ENCODE results near the gene KIAA0513.

Gene KIAA0513

DNA sequence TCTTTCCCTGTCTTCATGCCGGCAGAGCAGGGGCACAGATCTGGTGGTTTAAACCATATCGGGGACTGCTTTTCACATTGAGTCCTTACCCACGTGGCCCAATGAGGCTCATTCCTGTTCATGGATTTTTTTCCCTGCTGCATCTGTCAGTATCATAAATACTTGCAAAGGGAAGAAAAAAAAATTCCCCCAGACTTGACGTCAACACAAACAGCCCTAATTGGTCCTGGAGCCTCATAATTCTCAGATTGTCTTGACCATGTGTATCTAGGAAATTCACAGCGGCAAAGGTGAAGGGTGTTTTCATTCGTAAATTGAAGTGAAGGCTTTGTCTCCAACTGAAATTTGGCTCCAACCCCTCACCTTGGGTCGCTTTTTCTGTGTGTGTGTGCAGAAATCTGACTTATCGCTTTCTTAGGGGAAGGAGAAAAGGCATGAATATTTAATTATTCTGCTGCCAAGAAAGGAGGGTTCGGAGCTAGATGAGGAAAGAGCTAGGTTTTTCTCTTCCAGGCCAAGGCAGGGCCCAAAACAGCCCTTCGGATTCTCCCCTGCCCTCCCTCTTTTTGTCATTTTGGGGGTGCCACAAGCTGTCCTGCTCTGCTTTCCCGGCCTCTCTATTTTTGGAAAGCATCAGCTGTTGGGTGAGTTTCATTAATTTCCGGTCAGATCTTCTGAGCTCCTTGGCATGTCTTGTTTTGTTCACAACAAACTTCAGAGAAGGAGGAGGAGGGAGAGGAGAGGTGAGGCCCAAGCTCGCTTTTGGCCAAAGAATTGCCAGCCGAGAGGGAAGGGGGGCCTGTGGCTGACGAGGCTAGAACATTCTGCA is 102.5 kb downstream of the KIAA0513 start:
- no peak for DNase-seq (ENCODE audit: low read depth in 2 of 3, low spot score in 2 of 3)

DNA sequence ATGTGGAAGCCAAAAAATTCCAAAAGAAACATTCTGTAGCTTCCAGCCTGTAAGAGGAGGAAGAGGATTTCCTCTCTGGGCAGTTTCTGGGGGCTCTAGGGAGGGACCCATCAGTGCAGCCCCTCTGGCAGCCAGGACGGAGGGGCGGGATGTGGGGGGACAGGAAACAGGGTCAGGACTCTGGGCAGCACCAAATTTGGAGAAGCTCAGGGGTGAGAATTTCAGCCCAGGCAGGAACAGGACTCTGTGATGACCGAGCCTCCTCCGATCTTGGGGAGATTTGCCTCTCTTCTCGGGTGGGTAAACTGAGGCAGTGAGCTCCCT is 103.1 kb downstream of the KIAA0513 start:
- DNase-seq (ENCODE audit: low read depth in 2 of 3, low spot score in 2 of 3), result no peak

DNA sequence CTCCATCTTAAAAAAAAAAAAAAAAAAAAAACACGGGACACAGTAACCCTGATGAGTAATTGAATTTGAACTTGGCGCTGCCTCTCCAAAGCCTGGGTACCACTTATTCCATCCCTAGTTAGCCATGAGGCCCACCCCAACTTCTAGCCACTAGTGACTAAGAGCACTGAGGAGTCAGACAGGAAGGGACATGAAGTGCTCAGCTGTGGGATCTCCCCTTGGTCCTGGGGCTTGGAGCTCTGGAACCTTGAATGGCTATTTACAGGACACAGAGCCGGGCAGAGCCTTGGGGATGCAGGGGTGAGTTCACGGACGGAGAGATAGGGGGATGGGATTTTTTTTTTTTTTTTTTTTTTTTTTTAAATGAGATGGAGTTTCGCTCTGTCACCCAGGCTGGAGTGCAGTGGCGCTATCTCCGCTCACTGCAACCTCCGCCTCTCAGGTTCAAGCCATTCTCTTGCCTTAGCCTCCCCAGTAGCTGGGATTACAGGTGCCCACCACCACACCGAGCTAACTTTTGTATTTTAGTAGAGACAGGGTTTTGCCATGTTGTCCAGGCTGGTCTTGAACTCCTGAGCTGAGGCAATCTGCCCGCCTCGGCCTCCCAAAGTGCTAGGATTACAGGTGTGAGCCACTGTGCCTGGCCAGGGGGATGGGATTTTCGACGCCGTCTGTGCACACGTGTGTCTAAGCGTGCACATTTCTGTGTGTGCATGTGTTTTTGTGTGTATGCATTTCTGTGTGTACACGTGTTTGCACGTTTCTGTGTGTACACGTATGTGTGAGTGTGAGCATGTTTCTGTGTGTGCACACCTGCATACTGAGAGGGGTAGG is 105.1 kb downstream of the KIAA0513 start:
- DNase-seq (ENCODE audit: low read depth in 2 of 3, low spot score in 2 of 3), result no peak

DNA sequence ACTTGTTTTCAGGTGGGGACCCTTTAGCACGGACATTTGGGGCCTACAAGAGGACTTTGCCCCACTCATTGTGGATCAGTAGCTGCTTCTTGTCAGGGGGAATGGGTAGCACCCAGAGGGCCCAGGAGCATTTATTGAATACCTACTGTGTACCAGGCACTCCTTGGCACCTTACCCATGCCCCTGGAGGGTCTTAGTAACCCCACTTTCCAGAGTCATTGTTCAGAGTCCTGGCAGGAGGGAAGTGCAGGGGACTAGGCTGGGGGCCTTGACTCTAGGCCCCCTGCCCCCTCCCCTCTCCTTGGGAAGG is 105.7 kb downstream of the KIAA0513 start:
- DNase-seq (ENCODE audit: low read depth in 2 of 3, low spot score in 2 of 3), result no peak

DNA sequence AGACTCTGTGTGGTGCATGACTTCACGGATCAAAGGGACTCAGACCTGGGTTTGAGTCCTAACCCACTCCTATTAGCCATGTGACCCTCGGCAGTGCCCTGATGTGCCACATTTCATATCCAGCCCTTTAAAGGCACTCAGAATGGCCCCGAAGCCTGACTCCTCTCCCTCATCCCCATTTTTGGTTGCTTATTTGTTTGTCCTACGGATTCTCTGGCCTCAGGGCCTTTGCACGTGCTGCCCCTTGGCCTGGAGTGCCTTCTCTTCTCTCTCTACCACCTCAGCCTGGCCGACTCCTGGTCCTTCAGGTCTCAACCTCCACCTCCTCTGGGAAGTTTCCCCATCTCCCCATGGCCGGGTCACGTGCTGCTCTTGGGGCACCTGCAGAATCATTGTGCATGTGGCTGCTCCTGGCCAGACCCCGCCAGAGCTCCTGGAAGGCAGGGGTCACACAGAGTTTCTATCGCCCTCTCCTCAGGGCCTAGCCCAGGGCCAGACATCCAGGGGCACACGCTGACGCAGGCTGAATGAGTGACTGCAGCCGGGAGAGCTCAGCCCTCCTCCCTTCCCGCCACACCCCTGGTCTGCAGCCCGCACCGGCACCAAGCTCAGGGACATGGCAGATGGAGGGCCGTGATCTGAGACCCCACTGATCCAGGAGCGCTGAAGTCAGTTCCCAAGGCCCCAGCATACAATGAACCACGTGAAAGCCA is 106.6 kb downstream of the KIAA0513 start:
- DNase-seq (ENCODE audit: low read depth in 2 of 3, low spot score in 2 of 3), result no peak

DNA sequence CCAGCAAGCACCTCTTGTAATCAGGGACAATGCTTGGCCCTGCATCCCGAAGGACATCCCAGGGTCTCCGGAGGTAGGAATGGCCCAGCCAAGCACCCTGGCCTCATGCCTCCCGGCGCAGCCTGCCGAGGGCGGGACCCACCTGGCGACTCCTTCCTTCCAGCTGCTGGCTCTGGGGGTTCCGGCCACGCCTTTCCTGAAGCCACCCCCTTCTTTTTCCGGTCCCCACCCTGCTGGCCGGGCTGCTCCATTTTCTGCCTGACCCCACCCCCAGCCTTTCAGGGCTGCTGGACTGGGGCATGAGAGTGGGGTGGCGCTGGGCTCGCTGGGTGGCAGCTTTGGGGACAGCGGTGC is 107.2 kb downstream of the KIAA0513 start:
- no peak for DNase-seq (ENCODE audit: low read depth in 2 of 3, low spot score in 2 of 3)

DNA sequence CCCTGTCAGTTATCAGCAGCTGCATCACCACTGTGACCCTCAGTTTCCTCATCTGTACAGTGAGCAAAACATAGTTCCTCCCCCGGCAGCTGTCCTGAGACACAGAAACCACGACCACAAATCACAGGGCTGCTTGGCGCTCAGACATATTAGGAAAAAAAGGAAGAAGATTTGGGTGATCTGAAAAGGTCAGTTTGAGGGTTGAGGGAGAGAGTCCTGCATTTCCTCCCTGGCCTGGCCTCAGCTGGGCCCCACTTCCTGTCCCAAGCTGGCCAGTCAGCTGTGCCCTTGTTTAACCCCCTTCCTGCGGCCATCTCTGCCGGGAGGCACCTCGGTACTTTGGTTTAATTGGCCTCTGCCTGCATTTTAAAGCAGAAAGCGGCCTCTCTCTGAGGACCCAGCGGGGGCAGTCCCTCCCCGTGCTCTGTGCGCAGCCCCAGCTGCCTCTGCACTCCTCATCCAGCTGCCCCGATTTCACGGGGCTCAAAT is 108.7 kb downstream of the KIAA0513 start:
- DNase-seq (ENCODE audit: low read depth in 2 of 3, low spot score in 2 of 3), result no peak

DNA sequence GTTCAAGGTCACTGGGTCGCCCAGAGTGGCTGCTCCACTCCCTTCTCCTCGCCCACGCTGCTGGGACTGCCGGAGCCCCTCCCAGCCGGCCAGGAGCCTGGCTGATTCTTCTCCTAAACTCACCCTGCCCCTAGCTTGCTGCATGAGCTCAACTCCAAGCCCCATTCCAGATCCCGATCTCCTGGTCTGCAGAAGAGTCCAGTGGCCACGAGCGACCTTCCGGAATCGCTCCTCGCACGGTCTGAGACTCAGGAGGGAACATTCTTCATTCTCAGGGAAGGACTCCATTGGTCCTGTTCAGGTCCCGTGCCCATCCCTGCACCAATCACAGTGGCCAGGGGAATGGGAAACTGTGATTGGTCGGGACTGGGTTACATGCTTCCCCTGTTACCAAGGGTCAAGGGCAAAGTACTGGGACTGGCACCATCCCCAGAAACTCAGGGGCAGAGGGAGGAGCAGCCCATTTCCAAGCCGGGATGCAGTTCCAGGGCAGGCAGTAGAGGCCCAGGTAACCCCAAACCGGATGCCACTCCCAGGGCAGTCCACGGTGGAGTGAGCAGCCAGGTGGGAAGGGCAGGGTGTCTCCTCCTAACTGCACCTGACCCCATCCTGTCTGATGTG is 109.2 kb downstream of the KIAA0513 start:
- no peak for DNase-seq (ENCODE audit: low read depth in 2 of 3, low spot score in 2 of 3)

DNA sequence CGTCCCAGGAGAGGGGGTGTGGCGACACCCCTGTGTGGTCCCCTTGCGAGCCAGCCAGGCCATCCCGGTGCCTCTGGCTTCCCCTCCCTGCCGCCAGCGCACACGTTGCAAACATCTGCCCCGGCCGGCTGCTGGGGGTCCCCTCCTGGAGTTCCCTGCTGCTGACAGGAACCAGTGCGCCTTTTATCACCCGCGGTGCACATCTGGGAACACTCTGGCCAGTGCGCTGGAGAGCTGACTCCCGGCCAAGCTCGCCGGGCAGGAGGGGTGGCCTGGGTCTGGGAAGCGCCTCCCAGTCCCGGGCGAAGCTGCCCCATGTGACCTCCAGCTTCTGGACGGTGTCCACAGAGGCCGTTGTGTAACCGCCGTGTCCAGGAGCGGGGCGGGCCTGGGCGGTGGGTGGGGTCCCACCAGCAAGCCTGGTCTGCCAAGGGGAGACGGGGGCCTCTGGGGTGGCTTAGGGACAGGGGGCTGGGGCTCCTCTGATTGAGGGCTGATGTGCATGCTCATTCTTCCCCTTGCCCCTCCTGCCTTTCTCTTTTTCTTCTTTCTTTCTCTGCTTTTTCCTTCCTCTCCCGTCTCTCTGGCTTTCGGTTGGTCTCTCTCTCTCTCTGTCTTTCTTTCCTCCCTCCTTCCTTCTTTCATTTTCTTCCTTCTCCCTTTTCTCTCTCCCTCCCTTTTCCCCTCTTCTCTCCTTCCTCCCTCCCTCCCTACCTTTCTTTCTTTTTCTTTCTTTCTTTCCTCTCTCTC is 109.9 kb downstream of the KIAA0513 start:
- DNase-seq (ENCODE audit: low read depth in 2 of 3, low spot score in 2 of 3), result no peak

DNA sequence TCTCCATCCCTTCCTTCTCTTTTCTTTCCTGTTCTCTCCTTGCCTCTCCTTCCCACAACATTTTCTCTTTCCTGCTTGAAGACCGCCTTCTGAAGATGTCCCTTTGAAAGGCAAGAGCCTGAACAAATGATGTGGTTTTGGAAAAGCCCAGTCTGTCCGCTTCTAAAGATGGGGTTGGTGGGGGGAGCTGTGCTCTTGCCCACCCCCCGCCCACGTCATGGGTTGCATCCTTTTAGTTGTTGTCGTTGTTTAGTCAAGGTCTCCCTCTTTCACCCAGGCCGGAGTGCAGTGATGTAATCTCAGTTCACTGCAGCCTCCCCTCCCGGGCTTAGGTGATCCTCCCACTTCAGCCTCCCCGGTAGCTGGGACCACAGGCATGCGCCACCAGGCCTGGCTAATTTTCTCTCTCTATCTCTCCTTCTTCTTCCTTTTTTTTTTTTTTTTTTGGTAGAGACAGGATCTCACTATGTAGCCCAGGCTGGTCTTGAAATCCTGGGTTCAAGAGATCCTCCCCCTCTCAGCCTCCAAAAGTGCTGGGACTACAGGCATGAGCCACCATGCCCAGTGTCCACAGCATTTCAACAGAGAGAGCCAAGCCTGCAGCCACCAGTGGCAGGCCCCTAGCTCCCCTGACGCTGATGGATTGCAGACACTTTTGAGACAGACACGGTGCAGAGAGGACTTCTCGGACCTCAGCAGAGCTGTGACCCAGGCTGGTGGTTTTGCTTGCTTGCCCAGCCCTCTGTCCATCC is 110.7 kb downstream of the KIAA0513 start:
- DNase-seq (ENCODE audit: low read depth in 2 of 3, low spot score in 2 of 3), result no peak

DNA sequence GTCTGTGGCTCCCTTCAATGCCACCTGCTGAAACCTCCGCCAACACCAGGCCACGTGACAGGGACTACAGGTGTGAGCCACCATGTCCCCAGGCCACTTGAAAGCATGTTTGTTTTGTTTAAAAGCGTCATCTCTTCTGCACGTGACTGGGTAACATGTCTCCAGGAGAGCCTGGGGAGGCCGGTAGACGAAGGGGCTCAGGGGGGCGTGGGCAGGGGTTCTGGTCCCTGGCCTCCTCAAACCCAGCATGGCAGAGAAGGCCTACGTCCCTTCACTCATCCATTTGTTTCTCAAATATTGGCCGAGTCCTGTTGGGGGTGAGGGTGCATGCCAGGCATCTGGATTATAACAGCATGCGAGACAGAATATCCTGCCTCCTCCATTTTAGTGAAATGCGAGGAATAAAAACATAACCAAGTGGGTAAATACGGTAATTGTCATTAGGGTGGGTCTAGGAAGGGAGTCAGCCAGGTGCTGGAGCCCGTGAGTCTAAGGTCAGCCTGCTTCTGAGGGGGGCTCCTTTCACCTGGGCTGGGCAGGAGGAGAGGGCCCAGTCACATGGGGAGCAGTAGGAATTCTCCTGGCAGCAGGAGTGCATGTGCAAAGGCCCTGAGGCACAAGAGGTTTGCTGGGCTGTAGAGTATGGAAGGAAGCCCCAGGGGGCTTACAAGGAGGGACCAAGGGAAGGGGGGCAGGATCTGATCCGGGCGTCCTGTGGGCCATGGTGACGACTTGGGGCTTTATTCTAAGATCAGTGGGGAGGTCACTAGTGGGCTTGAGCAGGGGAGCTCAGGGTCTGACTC is 111.4 kb downstream of the KIAA0513 start:
- no peak for DNase-seq (ENCODE audit: low read depth in 2 of 3, low spot score in 2 of 3)

DNA sequence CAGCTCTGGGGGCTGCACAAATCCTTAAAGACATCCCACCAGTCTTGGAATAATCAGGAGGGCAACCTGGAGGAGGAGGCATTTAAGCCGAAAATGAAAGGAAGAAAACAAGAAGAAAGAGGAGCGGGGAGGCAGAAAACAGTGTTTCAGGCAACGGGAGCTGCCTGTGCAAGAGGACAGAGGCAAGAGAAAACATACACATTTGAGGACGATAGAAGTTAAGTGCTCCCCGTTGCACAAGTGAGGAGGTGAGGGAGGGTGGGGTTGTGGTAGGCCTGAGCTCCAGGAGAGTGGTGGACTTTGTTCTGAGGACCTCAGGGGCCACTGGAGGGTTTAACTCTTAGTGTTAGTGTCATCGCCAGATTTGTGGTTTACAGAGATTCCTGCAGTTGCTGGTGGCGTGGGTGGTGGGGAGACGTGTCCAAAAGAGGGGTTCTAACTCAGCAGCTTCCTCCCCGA is 112.3 kb downstream of the KIAA0513 start:
- no peak for DNase-seq (ENCODE audit: low read depth in 2 of 3, low spot score in 2 of 3)

DNA sequence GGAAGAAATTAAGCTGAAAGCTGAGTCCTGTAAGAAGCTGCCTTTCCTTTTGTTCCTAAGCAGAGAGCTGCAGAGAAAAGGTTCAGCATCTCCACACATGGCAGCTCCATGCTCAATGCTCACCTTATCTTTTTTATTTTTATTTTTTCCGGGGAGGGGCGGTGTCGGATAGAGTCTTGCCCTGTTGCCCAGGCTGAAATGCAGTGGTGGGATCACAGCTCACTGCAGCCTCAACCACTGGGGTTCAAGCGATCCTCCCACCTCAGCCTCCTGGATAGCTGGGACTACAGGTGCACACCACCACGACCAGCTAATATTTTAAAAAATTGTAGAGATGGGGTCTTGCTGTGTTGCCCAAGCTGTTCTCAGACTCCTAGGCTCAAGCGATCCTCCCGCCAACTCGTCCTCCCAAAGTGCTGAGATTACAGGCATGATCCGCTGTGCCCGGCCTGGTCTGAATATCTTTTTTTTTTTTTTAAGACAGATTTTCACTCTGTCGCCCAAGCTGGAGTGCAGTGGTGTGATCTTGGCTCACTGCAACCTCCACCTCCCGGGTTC is 112.9 kb downstream of the KIAA0513 start:
- DNase-seq (ENCODE audit: low read depth in 2 of 3, low spot score in 2 of 3), result no peak

DNA sequence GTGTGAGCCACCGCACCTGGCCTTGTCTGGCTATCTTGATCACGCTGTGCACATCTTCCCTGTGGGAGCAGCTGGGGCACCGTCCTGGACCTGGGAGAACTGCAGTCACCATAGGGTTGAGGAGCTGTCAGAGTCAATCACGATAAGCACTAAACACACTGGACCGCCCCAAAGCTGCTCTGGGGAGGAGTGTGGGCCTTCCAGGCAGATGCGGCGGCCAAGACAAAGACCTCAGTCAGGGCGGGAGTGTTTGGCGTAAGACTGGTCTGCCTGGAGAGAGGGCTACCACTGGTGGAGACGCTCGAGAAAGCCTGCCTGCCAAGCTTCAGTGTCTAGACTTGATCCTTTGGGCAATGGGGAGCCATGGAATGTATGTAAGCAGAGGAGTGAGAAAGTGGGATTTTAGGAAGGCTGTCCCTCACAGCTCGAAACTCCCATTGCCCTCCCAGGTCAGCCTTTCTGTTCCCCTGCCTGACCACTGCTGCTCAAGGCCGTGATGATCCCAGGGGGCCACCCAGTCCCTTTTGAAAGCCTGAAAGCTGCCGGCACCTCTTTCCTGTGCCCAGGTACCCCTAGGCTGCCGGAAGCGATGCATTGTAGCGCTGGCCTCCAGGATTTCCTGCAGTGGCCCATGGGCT is 114.0 kb downstream of the KIAA0513 start:
- DNase-seq (ENCODE audit: low read depth in 2 of 3, low spot score in 2 of 3), result no peak

DNA sequence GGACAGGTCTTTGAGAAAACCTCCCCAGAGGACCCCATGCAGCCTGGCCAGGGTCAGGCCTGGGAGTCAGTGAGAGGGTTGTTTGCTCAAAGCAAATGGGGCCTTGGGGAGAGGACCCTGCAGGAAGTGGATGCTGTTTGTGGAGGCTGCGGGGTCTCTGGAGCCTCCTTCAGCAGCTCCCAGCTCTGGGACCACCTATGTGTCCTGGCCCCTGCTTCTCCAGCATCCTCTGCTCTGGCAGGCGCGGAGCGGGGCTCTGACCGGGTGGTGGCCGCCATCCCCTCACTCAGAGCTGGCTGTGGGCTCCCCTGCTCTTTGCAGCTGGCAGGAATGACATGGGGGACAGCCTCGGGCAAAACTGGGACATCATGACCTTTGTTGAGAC is 114.5 kb downstream of the KIAA0513 start:
- DNase-seq (ENCODE audit: low read depth in 2 of 3, low spot score in 2 of 3), result no peak

DNA sequence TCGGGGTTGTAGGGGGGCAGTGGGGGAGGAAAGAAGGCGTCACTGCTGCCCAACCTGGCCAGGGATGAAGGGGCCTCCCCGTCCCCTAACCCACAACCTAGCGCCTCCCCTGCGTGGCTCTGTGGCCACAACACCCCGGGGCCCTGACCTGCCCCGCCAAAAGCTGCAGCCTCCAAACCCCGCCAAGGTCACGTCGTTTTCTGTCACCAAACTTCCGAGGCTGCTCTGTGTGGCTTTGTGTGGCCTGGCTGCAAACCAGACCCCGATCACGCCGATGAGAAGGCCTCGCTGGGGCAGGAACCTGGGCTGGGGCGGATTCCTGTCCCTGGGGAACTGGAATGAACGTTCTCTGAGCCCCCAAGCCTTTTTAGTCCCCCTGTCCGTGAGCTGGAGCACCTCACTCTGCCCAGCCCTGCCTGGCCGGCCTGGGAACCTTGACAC is 115.2 kb downstream of the KIAA0513 start:
- DNase-seq (ENCODE audit: low read depth in 2 of 3, low spot score in 2 of 3), result no peak

Data from activated CD8-positive, alpha-beta memory T cell treated with anti-CD3 and anti-CD28 coated beads for 48 hours (primary cell).